Tibial nerve (tissue), 4 donors: ENCODE results near the gene ACOT6. TPM values are rescaled to one million over a fixed set of nuclear protein-coding genes. Genes with fewer than 3 reads are reported as not detected.
"Not testable (repeated sequence)": the region's sequence is repeated elsewhere in the genome, so short reads cannot be mapped to it uniquely, and the experiment has no call there.

ENCODE experiments used
- DNase-seq, 2 donors: peaks; one replicate each; pipeline ENCODE4 v3.0.0-alpha.2; 2019; ENCODE audit warnings: low spot score in 2 of 2
- H3K27ac ChIP-seq, 4 donors: fragments of 200-600 bp; sonication (generic) in 3 of 4; one replicate each; pipeline ENCODE4 v1.5.1; 2017 to 2019; ENCODE audit warnings: mild to moderate bottlenecking in 1 of 4
- H3K27me3 ChIP-seq, 2 donors: fragments of 200-600 bp; sonication (generic) in 1 of 2; one replicate each; pipeline versions ENCODE4 v1.5.1 to v1.6.0; 2017 to 2019
- H3K36me3 ChIP-seq, 3 donors: fragments of 200-600 bp; sonication (generic); one replicate each; pipeline ENCODE4 v1.5.1; 2018 to 2019
- H3K4me1 ChIP-seq, 4 donors: fragments of 200-600 bp; sonication (generic) in 3 of 4; one replicate each; pipeline ENCODE4 v1.5.1; 2017 to 2019
- H3K4me3 ChIP-seq, 4 donors: fragments of 200-600 bp; sonication (generic) in 3 of 4; one replicate each; pipeline ENCODE4 v1.5.1; 2017 to 2019; ENCODE audit warnings: mild to moderate bottlenecking in 1 of 4, moderate library complexity in 1 of 4
- H3K9me3 ChIP-seq, 4 donors: fragments of 200-600 bp; sonication (generic) in 3 of 4; one replicate each; pipeline ENCODE4 v1.5.1; 2017 to 2019
- EP300 ChIP-seq, 2 donors: sonication (generic); formaldehyde crosslinking; IDR thresholded peaks; one replicate each; pipeline ENCODE4 v1.6.1; 2017; ENCODE audit warnings: antibody characterized with exemption in 2 of 2, mild to moderate bottlenecking in 1 of 2
- POLR2A ChIP-seq, 2 donors: fragments of 450-650 bp; IDR thresholded peaks; one replicate each; pipeline ENCODE4 v1.6.1; 2017; ENCODE audit warnings: antibody characterized with exemption in 2 of 2, mild to moderate bottlenecking in 2 of 2, moderate library complexity in 2 of 2
- WGBS, 2 donors: methylation state at CpG; one replicate each; pipeline ENCODE4 v1.1.5; 2018; 5-methylcytosine and 5-hydroxymethylcytosine counted together
- total RNA-seq, 4 donors: library from RNA; depleted of rRNA; stranded (reverse); fragments of >200 nt; gene quantifications; one replicate each; pipeline ENCODE4 v1.1.0, GENCODE V29; 2016
- TF ChIP-seq, protein P1 (sequence below), 5 experiments: fragments of 200-600 bp in 3 of 5; fragments of 450-650 bp in 2 of 5; sonication (generic) in 3 of 5; IDR thresholded peaks; one replicate each; pipeline ENCODE4 v1.5.1; 2016 to 2019; ENCODE audit warnings: antibody characterized with exemption in 5 of 5, mild to moderate bottlenecking in 3 of 5, moderate library complexity in 2 of 5

ACOT6 gene
- under 1 TPM in 1 of 4 donors, not detected in 3; 0.39 TPM for total RNA-seq

DNA sequence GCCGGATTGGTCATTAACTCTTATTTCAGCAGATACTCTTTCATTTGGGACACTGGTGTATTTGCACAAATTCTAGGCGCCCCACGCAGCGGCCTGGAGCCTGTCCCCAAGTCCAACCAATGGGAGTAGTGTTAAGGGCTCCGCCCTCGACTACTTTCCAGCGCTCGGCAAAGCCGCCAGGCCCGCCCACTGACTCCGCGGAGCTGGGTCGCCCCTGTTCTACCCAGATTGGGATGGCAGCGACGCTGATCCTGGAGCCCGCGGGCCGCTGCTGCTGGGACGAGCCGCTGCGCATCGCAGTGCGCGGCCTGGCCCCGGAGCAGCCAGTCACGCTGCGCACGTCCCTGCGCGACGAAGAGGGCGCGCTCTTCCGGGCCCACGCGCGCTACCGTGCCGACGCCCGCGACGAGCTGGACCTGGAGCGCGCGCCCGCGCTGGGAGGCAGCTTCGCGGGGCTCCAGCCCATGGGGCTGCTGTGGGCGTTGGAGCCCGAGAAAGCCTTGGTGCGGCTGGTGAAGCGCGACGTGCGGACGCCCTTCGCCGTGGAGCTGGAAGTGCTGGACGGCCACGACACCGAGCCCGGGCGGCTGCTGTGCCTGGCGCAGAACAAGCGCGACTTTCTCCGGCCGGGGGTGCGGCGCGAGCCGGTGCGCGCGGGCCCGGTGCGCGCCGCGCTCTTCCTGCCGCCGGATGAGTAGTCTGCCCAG lies at the start of gene ACOT6:
Gene ACOT6, plus strand, starts transcription at position 179 of the 707 bp plus-strand sequence. Its CDS starts 55 bp downstream, at position 234.
- peak; percentile 34 to 55 for DNase-seq
- peak within 1 kb of the TSS; percentile 54 to 76 (median 65) for H3K4me3 ChIP-seq
- TF ChIP-seq POLR2A (IDR thresholded peaks at IDR 0.05), result peak; percentile 9 to 42
- TF ChIP-seq, protein P1, sequence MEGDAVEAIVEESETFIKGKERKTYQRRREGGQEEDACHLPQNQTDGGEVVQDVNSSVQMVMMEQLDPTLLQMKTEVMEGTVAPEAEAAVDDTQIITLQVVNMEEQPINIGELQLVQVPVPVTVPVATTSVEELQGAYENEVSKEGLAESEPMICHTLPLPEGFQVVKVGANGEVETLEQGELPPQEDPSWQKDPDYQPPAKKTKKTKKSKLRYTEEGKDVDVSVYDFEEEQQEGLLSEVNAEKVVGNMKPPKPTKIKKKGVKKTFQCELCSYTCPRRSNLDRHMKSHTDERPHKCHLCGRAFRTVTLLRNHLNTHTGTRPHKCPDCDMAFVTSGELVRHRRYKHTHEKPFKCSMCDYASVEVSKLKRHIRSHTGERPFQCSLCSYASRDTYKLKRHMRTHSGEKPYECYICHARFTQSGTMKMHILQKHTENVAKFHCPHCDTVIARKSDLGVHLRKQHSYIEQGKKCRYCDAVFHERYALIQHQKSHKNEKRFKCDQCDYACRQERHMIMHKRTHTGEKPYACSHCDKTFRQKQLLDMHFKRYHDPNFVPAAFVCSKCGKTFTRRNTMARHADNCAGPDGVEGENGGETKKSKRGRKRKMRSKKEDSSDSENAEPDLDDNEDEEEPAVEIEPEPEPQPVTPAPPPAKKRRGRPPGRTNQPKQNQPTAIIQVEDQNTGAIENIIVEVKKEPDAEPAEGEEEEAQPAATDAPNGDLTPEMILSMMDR (IDR thresholded peaks at IDR 0.05), result peak in 1 of 5 experiments; percentile 8
- peak in 1 of 2 donors; percentile 60 for TF ChIP-seq EP300 (IDR thresholded peaks at IDR 0.05)
- H3K27me3 ChIP-seq, result no peaks in the 10 kb centered on the region
- H3K36me3 ChIP-seq, result no peaks in the 10 kb centered on the region
- H3K4me1 ChIP-seq, result peaks cover 0 to 5% (median 0%) of the 10 kb centered on the region in 4 donors
- H3K27ac ChIP-seq, result peak within 1 kb of the TSS; percentile 77 to 91 (median 84)
- WGBS, 2 donors, result 0% methylated on average over 21 to 26 of the region's 84 CpGs
- H3K9me3 ChIP-seq, result no peaks in the 10 kb centered on the region

DNA sequence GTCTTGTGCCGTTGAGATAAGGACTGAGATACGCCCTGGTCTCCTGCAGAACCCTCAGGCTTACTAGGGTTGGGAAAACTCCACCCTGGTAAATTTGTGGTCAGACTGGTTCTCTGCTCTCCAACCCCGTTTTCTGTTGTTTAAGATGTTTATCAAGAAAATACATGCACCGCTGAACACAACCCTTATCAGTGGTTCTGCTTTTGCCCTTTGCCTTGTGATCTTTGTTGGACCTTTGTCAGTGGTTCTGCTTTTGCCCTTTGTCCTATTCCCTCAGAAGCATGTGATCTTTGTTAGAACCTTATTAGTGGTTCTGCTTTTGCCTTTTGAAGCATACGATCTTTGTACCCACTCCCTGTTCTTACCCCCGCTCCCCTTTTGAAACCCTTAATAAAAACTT lies 49.6 kb upstream of the ACOT6 start:
- not testable (repeated sequence) for H3K4me1 ChIP-seq, H3K27ac ChIP-seq, H3K36me3 ChIP-seq, H3K27me3 ChIP-seq, H3K4me3 ChIP-seq, H3K9me3 ChIP-seq, DNase-seq
- WGBS, 2 donors, result 94 to 98% methylated on average over 6 of the region's 6 CpGs

DNA sequence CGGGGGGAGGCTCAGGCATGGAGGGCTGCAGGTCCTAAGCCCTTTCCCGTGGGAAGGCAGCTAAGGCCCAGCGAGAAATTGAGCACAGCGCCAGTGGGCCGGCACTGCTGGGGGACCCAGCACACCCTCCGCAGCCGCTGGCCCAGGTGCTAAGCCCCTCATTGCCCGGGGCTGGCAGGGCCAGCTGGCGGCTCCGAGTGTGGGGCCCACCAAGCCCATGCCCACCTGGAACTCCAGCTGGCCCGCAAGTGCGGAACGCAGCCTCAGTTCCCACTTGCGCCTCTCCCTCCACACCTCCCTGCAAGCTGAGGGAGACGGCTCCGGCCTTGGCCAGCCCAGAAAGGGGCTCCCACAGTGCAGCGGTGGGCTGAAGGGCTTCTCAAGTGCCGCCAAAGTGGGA lies 45.9 kb upstream of the ACOT6 start:
- H3K27me3 ChIP-seq, H3K27ac ChIP-seq, H3K36me3 ChIP-seq, DNase-seq, H3K4me3 ChIP-seq, H3K9me3 ChIP-seq: not testable (repeated sequence)
- WGBS, 2 donors, result 93% methylated on average over 13 to 14 of the region's 18 CpGs
- H3K4me1 ChIP-seq, result peaks cover 0 to 24% (median 17%) of the 10 kb centered on the region in 4 donors

DNA sequence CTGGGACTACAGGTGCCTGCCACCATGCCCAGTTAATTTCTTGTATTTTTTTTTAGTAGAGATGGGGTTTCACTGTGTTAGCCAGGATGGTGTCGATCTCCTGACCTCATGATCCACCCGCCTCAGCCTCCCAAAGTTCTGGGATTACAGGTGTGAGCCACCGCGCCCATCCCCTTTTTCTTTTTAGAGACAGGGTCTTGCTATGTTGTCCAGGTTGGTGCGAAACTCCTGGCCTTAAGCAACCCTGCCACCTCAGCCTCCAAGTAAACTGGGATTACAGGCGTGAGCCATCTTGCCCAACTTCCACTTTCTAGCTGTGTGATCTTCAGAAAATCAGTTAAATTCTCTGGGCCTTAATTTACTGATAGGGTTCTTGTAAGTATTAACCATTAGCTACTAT lies 45.4 kb upstream of the ACOT6 start:
- not testable (repeated sequence) for H3K27me3 ChIP-seq, H3K27ac ChIP-seq, H3K4me3 ChIP-seq, H3K9me3 ChIP-seq, H3K36me3 ChIP-seq, DNase-seq
- H3K4me1 ChIP-seq, result peaks cover 0 to 24% (median 17%) of the 10 kb centered on the region in 4 donors
- WGBS, 2 donors, result 96 to 99% methylated on average over 6 of the region's 6 CpGs

DNA sequence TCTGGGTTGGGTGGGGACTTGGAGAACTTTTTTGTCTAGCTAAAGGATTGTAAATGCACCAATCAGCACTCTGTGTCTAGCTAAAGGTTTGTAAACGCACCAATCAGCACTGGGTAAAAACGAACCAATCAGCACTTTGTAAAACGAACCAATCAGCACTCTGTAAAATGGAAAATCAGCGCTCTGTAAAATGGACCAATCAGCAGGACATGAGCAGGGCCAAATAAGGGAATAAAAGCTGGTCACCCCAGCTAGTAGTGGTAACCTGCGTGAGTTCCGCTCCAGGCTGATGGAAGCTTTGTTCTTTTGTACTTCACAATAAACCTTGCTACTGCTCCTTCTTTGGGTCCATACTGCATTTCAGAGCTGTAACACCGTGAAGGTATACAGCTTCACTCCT lies 45.0 kb upstream of the ACOT6 start:
- peaks cover 0 to 24% (median 17%) of the 10 kb centered on the region in 4 donors for H3K4me1 ChIP-seq
- H3K27me3 ChIP-seq, result no peaks in the 10 kb centered on the region
- no peaks in the 10 kb centered on the region for H3K36me3 ChIP-seq
- no peak for TF ChIP-seq EP300 (IDR thresholded peaks at IDR 0.05)
- TF ChIP-seq, protein P1 (IDR thresholded peaks at IDR 0.05), result no peak
- TF ChIP-seq POLR2A (IDR thresholded peaks at IDR 0.05), result no peak
- peaks cover 0 to 4% (median 0%) of the 10 kb centered on the region in 4 donors for H3K9me3 ChIP-seq
- DNase-seq, result no peak
- no peak overlapping the region for H3K4me3 ChIP-seq
- peak overlapping the region in 1 of 4 donors; percentile 93 for H3K27ac ChIP-seq
- WGBS, 2 donors, result 92 to 96% methylated on average over 7 of the region's 7 CpGs

GRCh38 chr14:73567951-73568885 lies 44.1 kb upstream of the ACOT6 start:
- no peaks in the 10 kb centered on the region for H3K36me3 ChIP-seq
- peaks cover 0 to 24% (median 17%) of the 10 kb centered on the region in 4 donors for H3K4me1 ChIP-seq
- H3K9me3 ChIP-seq, result no peaks in the 10 kb centered on the region
- peak overlapping the region; percentile 76 to 93 (median 86) for H3K27ac ChIP-seq
- no peak for TF ChIP-seq POLR2A (IDR thresholded peaks at IDR 0.05)
- no peak for TF ChIP-seq EP300 (IDR thresholded peaks at IDR 0.05)
- TF ChIP-seq, protein P1 (IDR thresholded peaks at IDR 0.05), result no peak
- no peak for DNase-seq
- peak overlapping the region; percentile 45 to 73 (median 64) for H3K4me3 ChIP-seq
- WGBS, 2 donors, result 69% methylated on average over 16 of the region's 16 CpGs
- no peaks in the 10 kb centered on the region for H3K27me3 ChIP-seq

DNA sequence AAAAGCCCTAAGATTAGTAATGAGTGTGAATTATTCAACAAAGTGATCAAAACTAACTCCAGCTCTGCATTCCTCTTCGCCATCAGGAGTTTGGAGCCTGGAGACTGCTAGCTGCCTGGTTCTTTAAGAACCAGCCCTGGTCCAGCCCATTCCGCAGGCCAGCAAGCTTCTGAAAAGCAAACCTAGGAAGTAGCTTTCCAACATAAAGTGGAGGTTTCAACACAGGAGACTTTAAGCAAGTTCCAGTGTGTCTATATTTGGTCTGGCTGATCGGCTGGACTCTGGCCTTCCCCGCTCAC lies 43.5 kb upstream of the ACOT6 start:
- H3K27me3 ChIP-seq, H3K9me3 ChIP-seq, DNase-seq, H3K36me3 ChIP-seq: not testable (repeated sequence)
- 9% methylated on average over 3 to 4 of the region's 4 CpGs for WGBS, 2 donors
- Histone ChIP-seq H3K4me1 (peaks cover 0 to 24% (median 17%) of the 10 kb centered on the region in 4 donors), H3K4me3 (peak overlapping the region; percentile 45 to 73 (median 64)), H3K27ac (peak overlapping the region; percentile 76 to 93 (median 86))
